IPS-15b (cell line): ENCODE results near the gene NEDD9.
A peak's percentile ranks its signal among the peaks of the same experiment; 100 is the strongest.

ENCODE experiments used
- H3K27me3 ChIP-seq: one replicate; pipeline ENCODE4 v1.6.1; 2013; ENCODE audit warnings: low read length; ENCODE audit not compliant: control insufficient read depth, insufficient read depth
- H3K36me3 ChIP-seq: one replicate; pipeline ENCODE4 v1.6.1; 2013; ENCODE audit warnings: low read length; ENCODE audit not compliant: control insufficient read depth, insufficient read depth
- H3K4me1 ChIP-seq: one replicate; pipeline ENCODE4 v1.6.1; 2013; ENCODE audit warnings: mild to moderate bottlenecking, low read length; ENCODE audit not compliant: control insufficient read depth, insufficient read depth
- H3K4me3 ChIP-seq: one replicate; pipeline ENCODE4 v1.5.1; 2013; ENCODE audit warnings: low read depth, low read length
- H3K9ac ChIP-seq: one replicate; pipeline ENCODE4 v1.6.1; 2013; ENCODE audit warnings: low read depth, mild to moderate bottlenecking, low read length
- H3K9me3 ChIP-seq: one replicate; pipeline ENCODE4 v1.6.1; 2013; ENCODE audit warnings: mild to moderate bottlenecking, low read length; ENCODE audit not compliant: control insufficient read depth, insufficient read depth

NEDD9 gene

GRCh38 chr6:11172501-11173327, 59.8 kb downstream of the NEDD9 start:
- peaks cover 8% of the 10 kb centered on the region for H3K4me1 ChIP-seq
- no peaks in the 10 kb centered on the region for H3K27me3 ChIP-seq
- H3K4me3 ChIP-seq, result no peak overlapping the region
- H3K9ac ChIP-seq, result no peak overlapping the region
- no peaks in the 10 kb centered on the region for H3K9me3 ChIP-seq
- no peaks in the 10 kb centered on the region for H3K36me3 ChIP-seq

- Histone ChIP-seq H3K4me1 (peaks cover 8% of the 10 kb centered on the region), H3K36me3 (no peaks in the 10 kb centered on the region), H3K27me3 (no peaks in the 10 kb centered on the region), H3K4me3 (no peak overlapping the region), H3K9me3 (no peaks in the 10 kb centered on the region), H3K9ac (no peak overlapping the region)
Measured at GRCh38 chr6:11171952-11172351, 60.5 kb downstream of the NEDD9 start.

- H3K36me3 ChIP-seq, result no peaks in the 10 kb centered on the region
- no peak overlapping the region for H3K9ac ChIP-seq
- H3K9me3 ChIP-seq, result no peaks in the 10 kb centered on the region
- no peak overlapping the region for H3K4me3 ChIP-seq
- no peaks in the 10 kb centered on the region for H3K27me3 ChIP-seq
- H3K4me1 ChIP-seq, result peaks cover 4% of the 10 kb centered on the region
Measured at GRCh38 chr6:11168091-11168635, 64.3 kb downstream of the NEDD9 start.

- H3K9ac ChIP-seq, result no peak overlapping the region
- H3K36me3 ChIP-seq, result no peaks in the 10 kb centered on the region
- H3K4me1 ChIP-seq, result no peaks in the 10 kb centered on the region
- no peaks in the 10 kb centered on the region for H3K9me3 ChIP-seq
- H3K27me3 ChIP-seq, result no peaks in the 10 kb centered on the region
- no peak overlapping the region for H3K4me3 ChIP-seq
Measured at GRCh38 chr6:11166948-11167347, 65.5 kb downstream of the NEDD9 start.

DNA sequence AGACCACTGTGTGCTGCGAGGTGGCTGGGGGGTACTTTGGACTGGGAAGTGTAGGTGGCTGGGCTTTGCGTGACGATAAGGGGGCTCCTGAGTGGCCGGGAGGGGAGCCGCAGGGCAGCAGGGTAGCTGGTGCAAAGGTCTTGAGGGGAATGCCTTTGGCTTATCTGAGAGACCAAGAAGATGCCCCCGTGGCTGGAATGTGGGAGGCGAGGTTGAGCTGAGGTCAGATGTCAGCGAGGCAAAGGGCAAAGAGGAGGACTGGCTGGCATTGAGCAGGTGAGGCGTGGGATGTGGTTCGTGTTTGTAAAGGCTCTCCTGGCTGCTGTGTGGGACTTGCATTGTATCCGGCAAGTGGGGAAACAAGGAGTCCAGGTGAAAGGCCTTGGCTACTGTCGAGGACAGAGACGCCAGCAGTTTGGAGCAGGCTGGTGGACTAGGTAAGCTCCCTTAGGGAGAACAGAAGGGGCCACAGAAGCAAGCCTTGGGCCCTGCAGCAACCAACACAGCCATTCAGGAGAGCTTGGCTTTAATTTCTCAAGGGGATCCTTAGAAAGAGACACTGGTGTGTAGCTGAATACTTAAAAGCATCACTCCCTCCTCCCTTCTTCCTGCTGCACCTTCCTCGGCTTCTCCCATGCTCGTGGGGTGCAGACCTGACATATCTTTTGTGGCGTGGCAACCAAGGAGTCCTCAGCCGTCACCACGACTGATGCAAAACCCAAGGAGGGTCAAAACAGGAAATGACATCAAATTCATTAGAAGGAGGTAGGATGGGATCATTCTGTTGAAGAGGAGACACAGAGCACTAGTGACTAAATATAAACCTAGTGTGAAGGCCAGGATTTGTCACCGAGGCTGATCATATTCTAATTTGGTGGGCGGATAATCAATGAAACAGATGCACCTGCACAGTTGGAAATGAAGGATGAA, 67.5 kb downstream of the NEDD9 start:
- no peaks in the 10 kb centered on the region for H3K9me3 ChIP-seq
- H3K4me1 ChIP-seq, result peaks cover 4% of the 10 kb centered on the region
- H3K9ac ChIP-seq, result no peak overlapping the region
- no peaks in the 10 kb centered on the region for H3K27me3 ChIP-seq
- no peak overlapping the region for H3K4me3 ChIP-seq
- no peaks in the 10 kb centered on the region for H3K36me3 ChIP-seq

DNA sequence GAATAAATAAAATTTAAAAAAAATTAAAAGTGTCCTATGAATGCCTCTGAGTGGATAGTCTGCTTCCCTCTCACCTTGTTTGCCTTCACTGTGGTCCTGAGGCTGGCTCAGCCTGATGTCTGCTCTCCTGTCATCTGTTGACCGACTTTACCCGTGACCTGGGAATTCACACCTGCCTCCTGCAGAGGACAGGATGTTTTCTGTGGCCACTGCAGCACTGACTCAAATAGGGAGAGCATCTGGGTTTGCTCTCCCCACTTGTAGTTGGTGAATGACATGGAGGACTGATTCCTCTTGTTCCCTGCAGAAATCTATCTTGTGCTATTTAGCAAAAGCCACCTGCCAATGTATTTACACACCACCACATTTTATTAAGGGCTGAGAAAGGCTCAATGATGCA, 68.5 kb downstream of the NEDD9 start:
- Histone ChIP-seq H3K4me1 (peaks cover 4% of the 10 kb centered on the region), H3K36me3 (no peaks in the 10 kb centered on the region), H3K9ac (no peak overlapping the region), H3K9me3 (no peaks in the 10 kb centered on the region), H3K4me3 (no peak overlapping the region), H3K27me3 (no peaks in the 10 kb centered on the region)

- Histone ChIP-seq H3K4me1 (peaks cover 4% of the 10 kb centered on the region), H3K9ac (no peak overlapping the region), H3K9me3 (no peaks in the 10 kb centered on the region), H3K27me3 (no peaks in the 10 kb centered on the region), H3K4me3 (no peak overlapping the region), H3K36me3 (no peaks in the 10 kb centered on the region)
Measured at GRCh38 chr6:11162262-11162661, 70.2 kb downstream of the NEDD9 start.

DNA sequence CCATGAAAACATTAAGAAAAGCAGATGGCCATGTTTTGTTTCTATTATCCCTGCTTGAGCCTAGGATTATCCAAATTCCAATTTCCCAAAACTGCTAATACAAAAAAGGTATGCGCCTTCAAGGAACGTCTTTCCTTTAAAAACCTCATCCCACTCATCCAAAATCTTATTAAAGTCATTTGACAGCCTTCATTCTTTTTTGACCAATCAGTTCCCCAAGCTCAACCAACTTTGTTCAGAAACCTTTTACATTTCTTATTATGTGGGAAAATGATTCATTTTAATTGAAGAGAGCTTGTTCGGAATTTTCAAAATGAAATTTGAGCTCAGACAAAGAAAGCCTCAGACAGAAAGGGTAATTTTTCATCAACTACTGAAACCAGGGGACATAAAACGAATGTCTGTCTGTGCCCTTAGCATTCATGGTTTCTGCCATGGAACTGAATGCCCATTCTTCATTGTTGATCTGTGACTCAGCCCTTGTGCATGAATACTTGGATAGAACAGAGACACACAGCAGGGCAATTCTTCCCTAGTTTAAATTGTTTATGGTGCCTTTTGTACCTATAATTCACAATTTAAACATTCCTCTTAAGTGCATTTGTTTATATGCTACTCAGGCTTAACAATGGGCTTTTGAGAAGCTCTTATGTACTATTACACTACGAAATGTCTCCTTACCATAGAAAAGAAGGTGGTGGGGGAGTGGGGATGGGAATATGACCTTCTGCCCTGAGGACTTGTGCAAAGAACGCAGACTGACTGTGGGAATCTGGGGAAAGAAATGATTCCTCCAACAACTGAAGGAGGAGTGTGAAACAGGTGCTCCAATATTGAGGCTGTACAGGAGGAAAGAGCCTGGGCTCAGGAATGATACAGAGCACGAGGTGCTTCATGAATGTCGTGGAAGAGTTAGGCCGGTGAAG, 71.2 kb downstream of the NEDD9 start:
- no peaks in the 10 kb centered on the region for H3K9me3 ChIP-seq
- no peaks in the 10 kb centered on the region for H3K27me3 ChIP-seq
- no peaks in the 10 kb centered on the region for H3K36me3 ChIP-seq
- H3K4me3 ChIP-seq, result no peak overlapping the region
- H3K4me1 ChIP-seq, result peaks cover 4% of the 10 kb centered on the region
- no peak overlapping the region for H3K9ac ChIP-seq

DNA sequence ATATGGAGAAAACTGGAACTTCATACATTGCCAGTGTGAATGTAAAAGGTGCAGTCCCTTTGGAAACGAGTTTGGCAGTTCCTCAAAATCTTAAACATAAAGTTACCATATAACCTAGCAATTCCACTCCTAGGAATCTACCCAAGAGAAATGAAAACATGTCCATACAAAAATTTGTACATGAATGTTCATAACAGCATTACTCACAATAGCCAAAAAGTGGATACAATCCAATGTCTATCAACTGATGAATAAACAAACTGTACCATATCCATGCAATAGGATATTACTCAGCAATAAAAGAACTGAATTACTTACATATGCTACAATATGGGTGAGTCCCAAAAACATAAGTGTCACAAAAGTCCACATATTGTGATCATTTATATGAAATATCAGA, 72.3 kb downstream of the NEDD9 start:
- Histone ChIP-seq H3K27me3 (no peaks in the 10 kb centered on the region), H3K36me3 (no peaks in the 10 kb centered on the region), H3K4me3 (no peak overlapping the region), H3K9me3 (no peaks in the 10 kb centered on the region), H3K4me1 (peaks cover 4% of the 10 kb centered on the region), H3K9ac (no peak overlapping the region)

DNA sequence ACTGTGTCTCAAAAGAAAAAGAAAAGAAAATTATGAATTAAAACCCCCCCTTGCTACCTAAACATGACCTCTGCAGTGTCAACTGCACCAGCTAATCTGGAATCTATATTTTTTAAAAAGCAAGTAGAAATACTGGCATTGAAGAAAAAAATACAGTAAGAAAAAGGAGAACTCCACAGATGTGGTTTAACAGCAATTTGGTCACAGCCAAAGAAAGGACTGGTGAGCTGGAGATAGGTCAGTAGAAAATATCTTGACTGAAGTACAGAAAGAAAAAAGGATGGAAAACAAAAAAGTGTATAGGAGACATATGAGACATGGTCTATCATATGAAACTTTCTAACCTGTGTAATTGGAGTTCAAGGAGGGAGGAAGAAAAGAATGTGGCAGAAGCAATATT, 76.9 kb downstream of the NEDD9 start:
- Histone ChIP-seq H3K4me1 (peaks cover 5% of the 10 kb centered on the region), H3K4me3 (no peak overlapping the region), H3K9ac (no peak overlapping the region), H3K27me3 (no peaks in the 10 kb centered on the region), H3K9me3 (no peaks in the 10 kb centered on the region), H3K36me3 (no peaks in the 10 kb centered on the region)

GRCh38 chr6:11153447-11153846, 79.0 kb downstream of the NEDD9 start:
- Histone ChIP-seq H3K9ac (no peak overlapping the region), H3K27me3 (no peaks in the 10 kb centered on the region), H3K4me1 (peaks cover 5% of the 10 kb centered on the region), H3K9me3 (no peaks in the 10 kb centered on the region), H3K4me3 (peak overlapping the region; percentile 33), H3K36me3 (no peaks in the 10 kb centered on the region)
